ENCODE measurements around the gene BMX.

BMX gene

GRCh38 chrX:15471028-15471427, 29.6 kb upstream of the BMX start:
- H3K4me3 ChIP-seq (ENCODE audit: low read depth, low read length) = no peak overlapping the region
- peak; percentile 86 for TF ChIP-seq CTCF (IDR thresholded peaks at IDR 0.05; ENCODE audit: borderline replicate concordance, insufficient read depth, low read depth, low read length)

- TF ChIP-seq CTCF (IDR thresholded peaks at IDR 0.05; ENCODE audit: borderline replicate concordance, insufficient read depth, low read depth, low read length) = no peak
- H3K4me3 ChIP-seq (ENCODE audit: low read depth, low read length) = no peak overlapping the region
Observed at GRCh38 chrX:15472531-15472930, 28.1 kb upstream of the BMX start.

- TF ChIP-seq CTCF (IDR thresholded peaks at IDR 0.05; ENCODE audit: borderline replicate concordance, insufficient read depth, low read depth, low read length) = no peak
- H3K4me3 ChIP-seq (ENCODE audit: low read depth, low read length) = no peak overlapping the region
Observed at GRCh38 chrX:15474028-15474427, 26.6 kb upstream of the BMX start.

- TF ChIP-seq CTCF (IDR thresholded peaks at IDR 0.05; ENCODE audit: borderline replicate concordance, insufficient read depth, low read depth, low read length) = no peak
- no peak overlapping the region for H3K4me3 ChIP-seq (ENCODE audit: low read depth, low read length)
Observed at GRCh38 chrX:15475021-15475420, 25.6 kb upstream of the BMX start.

GRCh38 chrX:15475486-15475885, 25.1 kb upstream of the BMX start:
- no peak for TF ChIP-seq CTCF (IDR thresholded peaks at IDR 0.05; ENCODE audit: borderline replicate concordance, insufficient read depth, low read depth, low read length)
- H3K4me3 ChIP-seq (ENCODE audit: low read depth, low read length) = no peak overlapping the region

GRCh38 chrX:15483891-15484290, 16.7 kb upstream of the BMX start:
- TF ChIP-seq CTCF (IDR thresholded peaks at IDR 0.05; ENCODE audit: borderline replicate concordance, insufficient read depth, low read depth, low read length) = no peak
- H3K4me3 ChIP-seq (ENCODE audit: low read depth, low read length) = no peak overlapping the region

GRCh38 chrX:15492469-15492868, 8.1 kb upstream of the BMX start:
- peak overlapping the region; percentile 57 for H3K4me3 ChIP-seq (ENCODE audit: low read depth, low read length)
- TF ChIP-seq CTCF (IDR thresholded peaks at IDR 0.05; ENCODE audit: borderline replicate concordance, insufficient read depth, low read depth, low read length) = no peak
